GM18502 (cell line): ENCODE measurements around the gene RABGAP1L.

Experiments
- ATAC-seq: cut with Tn5 transposase; IDR thresholded peaks from one replicate; pipeline ENCODE4 v1.9.1; 2021; ENCODE audit warnings: mild to moderate bottlenecking; ENCODE audit not compliant: unreplicated experiment, poor library complexity

RABGAP1L gene

DNA sequence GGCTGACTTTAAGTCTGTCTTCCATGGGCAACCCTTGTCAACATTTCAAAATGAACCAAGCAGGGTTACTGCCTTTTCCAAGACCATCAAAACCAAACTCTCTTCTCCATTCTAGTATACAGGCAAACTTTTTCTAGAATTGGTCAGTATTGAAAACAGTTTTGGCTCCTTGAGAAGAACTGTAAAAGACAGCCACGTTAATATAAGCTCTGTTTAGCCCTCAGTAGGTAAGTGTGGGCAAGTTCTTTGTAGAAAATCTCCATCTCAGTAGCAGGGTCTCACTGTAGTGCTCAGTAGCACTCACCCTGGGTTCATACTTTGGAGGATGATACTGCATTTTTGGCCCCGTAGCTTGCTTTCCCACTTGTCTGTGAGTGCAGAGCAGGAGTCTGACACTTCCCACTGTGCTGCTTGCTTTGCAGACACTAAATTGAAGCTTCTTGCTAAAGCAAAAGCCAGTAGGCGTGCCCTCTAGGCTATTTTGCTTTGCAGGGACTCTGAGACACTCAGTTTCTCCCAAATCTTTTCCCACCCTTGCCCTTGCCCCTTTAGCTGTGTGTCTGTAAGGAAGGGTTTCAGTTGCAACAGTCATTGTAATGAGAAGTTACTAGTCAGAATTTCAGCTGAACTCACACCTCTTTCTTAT, 806.2 kb downstream of the RABGAP1L start:
- no peak for ATAC-seq

DNA sequence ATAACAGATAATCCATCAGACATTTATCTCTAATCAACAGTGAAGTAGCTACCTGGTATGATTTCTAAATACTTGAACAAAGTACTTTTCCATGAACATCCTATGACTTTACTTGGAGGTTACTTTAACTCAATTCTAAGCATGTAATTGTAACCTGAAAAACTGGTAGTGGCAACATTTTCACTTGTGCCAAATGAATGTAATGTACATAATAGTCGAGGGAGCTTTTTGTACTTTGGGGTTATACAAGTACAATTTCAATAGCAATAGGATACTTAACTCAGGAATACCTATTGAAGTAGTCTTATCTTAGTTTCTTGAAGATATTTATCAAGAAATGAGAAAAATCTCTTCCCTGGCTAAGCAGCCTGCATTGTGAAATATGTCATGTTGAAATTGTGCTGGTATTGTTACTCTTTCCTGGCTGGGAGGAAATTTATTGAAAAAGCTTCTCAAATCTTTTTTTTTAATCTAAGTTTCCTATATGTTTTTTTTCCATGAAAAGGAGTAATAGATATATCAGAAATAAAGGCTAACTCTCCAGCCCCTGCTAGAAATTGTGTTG, 806.8 kb downstream of the RABGAP1L start:
- ATAC-seq: no peak

GRCh38 chr1:174967845-174968705, 808.8 kb downstream of the RABGAP1L start:
- no peak for ATAC-seq

DNA sequence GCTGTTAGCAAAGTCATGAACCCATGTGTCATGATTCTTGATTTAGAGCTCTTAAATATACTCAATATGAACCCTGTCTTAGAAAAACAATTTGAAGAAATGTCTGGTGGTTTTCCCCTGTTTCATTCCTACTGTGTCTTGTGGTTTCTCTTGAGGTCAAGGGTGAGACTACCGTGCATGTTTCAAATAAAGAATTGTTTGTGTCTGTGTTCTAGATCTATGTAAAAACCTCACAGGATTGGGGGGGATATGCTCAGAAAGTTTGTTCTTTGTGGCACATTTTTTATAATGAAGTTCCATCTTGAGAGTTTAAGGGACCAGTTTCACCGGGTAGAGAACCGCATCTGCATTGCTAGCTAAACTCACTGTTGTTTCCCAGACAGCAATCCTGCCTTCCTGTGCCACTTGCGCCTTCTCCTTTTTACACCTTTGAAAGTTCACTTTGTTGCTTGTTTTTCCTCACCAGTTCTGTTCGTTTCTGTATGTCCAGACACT, 809.5 kb downstream of the RABGAP1L start:
- ATAC-seq: peak; percentile 77

DNA sequence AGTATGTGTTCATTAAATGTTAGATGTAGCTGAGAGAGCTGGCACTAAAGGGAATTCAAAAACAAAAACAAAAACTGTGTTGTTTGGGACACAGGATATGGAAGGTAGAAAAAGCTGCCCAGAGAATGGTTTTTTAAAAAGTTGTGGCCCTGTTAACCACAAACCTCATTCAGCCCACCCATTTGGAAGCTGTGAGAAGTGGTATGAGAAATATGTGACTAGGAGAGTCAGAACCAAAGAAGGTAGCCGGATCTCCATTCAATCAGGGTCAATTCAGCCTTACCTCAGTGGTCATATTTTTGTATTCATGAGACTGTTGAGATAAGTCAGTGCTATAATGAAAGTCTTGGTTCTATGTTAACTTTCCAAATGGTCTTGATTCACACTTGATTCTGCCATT, 810.7 kb downstream of the RABGAP1L start:
- no peak for ATAC-seq

DNA sequence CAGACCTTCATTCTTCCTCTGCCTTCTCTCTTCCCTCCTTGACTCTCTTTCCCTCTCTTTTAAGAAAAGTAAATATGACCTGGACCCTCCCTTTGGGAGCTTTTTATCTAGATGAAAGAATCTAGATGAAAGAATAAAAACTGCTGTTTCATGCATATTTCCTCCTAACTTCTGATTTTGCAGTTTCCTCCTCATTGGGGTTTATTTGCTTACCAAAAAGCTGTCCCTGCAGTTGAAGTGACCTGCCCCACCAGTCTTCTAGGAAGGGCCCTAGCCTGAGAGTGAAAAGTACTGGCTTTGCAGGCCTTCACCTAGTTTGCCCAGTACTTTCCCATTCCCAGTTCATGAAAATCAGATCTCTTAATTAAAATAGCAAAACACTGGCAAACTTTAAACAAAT, 812.1 kb downstream of the RABGAP1L start:
- ATAC-seq: no peak

- ATAC-seq: no peak
Observed at GRCh38 chr1:174971902-174972301, 812.6 kb downstream of the RABGAP1L start.

DNA sequence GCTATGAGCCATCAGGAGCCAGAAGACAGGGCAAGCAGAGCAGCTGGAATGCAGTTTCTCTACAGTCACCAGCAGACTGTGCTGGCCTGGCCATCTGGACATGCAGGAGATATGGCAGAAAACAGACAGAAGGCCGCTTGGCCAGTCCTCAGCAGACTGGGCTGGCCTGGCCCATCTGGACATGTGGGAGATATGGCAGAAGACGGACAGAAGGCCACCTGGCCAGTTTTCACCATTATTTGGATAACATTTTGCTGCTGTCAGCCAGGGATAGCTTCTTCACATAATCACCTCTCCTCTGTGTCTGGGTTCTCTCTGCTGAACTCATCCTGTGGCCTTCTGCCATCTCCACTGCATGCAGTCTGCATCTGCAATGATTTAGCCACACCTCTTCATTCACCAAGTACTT, 815.4 kb downstream of the RABGAP1L start:
- ATAC-seq: no peak

DNA sequence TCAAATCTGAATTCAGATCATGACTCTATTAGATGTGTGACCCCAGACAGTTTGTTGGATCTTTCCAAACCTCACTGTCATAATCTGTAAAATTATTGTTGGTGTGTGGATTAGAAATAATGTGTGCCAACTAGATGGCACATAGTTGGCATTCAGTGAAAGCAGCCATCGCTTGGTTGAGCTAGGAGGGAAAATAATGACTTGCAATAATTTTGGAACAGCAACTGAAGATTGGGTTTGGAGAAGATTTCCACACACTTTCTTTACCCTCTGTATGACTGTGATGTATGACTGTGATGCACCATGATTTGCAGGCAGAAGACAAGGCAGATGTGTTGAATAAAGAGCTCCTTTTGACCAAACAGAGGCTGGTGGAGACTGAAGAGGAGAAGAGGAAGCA, 816.4 kb downstream of the RABGAP1L start:
- no peak for ATAC-seq

- ATAC-seq: no peak
Observed at GRCh38 chr1:174976436-174977108, 817.3 kb downstream of the RABGAP1L start.

GRCh38 chr1:174982971-174983689, 823.8 kb downstream of the RABGAP1L start:
- ATAC-seq: no peak

DNA sequence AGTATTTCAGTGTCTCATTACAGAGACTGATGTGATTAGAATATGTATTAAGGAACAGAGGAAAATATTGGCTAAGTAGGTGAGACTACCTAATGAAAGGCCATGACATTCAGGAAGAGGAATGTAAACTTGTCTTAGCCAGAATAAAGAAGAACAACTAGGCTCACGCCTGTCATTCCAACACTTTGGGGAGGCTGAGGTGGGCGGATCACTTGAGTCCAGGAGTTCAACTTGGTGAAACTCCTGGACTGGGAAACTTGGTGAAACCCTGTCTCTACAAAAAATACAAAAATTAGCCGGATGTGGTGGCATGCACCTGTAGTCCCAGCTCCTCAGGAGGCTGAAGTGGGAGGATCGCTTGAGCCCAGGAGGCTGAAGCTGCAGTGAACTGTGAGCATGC, 825.6 kb downstream of the RABGAP1L start:
- no peak for ATAC-seq

DNA sequence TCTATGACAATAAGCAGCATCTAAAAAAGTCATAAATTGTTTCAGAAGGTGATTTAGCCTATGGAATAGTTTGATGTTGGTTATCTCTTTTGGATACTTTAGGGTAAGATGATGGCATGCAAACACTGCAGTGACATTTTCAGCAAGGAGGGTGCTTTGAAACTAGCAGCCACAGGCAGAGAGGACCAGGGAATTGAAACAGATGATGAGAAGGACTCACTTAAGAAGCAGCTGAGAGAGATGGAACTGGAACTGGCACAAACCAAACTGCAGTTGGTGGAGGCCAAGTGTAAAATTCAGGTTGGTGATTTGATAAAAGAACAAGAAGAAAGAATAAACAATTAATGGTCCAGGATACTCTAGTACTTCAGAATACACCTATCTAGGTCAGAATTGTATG, 829.2 kb downstream of the RABGAP1L start:
- no peak for ATAC-seq

DNA sequence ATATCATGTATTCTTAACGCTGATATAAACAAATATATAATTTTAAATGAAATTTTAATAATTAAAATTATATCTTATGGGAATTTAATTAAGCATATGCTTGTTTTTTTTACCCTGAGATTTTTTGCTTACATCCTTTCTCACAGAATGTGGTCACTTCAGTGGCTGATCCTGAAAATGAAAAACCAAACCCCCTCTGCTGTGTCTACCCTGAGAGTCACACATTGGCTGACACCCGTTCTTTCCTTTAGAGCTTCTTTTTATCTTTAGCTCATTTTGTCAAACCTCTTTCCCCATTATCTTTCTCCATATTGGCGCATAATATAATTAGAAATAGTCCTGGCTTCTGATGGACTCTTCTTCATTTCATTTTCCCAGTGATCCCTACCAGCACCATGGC, 829.7 kb downstream of the RABGAP1L start:
- ATAC-seq: peak; percentile 60

GRCh38 chr1:174989536-174990220, 830.4 kb downstream of the RABGAP1L start:
- ATAC-seq: no peak

DNA sequence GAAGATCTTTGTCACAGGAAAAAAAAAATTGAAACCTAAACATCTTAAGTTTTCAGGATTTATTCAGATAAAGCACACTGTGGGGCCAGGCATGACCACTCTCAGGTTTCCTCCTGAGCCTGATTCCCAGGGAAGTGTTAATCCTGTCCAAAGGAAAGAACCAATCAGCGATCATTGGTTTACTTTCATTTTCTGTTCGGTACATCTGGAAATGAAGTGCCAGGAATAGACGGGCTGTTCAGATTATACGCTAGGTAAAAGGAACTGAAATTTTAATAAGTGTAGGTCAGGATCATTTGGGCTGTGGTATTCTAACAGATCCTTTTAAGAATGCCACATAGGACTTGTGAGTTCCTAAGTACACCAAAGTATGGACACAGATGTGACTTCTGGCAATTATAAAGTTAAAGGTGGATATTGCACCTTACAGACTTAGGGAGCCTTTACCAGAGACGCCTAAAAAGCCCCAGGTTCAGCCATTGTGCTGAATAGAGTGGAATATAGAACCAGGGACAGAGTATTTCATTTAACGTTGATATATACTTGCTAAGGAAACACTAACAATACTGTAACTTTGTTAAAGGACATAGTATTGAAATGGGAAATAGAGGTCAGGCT, 831.2 kb downstream of the RABGAP1L start:
- ATAC-seq: peak; percentile 42

DNA sequence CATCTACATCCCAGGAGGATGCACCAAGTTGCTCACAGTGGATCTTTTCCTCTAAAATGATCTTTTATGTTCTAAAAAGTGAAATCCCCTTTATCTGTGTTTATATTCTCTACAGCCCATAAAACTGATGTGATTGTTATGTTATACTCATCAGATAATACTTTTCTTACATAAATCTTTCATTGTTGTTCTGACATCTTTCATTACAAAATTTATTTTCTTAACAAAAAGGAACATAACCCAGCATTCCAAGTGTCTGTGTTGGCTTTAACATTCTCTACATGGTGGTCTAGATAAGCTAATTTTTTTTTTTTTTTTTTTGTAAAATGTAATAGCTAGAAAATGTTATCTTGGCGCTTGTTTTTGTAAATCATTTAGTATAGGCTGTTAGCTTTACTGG, 832.2 kb downstream of the RABGAP1L start:
- no peak for ATAC-seq

- ATAC-seq: no peak
Observed at GRCh38 chr1:174995121-174995520, 835.8 kb downstream of the RABGAP1L start.

- no peak for ATAC-seq
Observed at GRCh38 chr1:174995916-174996315, 836.6 kb downstream of the RABGAP1L start.
